ENCODE measurements around the gene PRR29.

DNA sequence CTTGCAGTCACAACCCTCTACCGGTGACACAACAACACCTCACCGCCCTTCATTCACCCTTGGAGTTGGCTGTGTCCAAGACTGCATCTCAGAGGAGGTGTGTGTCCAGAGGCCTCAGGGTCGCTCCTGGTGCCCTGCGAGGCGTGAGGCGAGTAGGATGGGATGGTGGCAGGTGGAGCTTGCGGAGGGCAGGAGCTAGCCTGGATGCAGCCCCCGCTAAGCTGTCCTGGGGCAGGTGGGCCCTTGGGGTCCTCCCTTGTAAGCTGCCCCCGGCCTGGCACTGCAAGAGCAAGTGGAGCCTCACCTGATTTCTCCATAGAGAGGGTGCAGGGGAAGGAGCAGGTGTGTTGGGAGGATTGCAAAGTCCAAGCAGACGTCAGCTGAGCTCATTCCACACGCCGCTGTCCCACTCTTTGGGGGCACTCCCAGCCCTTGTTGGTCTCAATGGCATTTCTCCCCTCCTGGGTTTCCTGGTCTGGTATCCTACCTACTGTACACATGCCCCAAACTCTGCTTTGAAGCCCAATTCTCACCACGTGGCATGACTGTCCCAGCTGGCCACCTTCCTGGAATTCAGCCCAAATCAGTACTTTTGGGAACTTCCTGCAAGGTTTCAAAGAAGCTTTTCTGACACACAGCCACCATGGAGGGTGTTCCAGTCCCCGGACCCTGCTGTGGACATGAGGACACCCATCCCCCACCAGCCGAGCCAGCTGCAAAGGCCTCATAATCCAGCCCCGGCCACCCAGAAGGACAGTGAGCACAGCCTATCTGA, 40.4 kb downstream of the PRR29 start:
- no peak for TF ChIP-seq EZH2 (IDR thresholded peaks at IDR 0.05)
- no peak for TF ChIP-seq POLR2AphosphoS5 (IDR thresholded peaks at IDR 0.05; ENCODE audit: borderline replicate concordance, low read depth, low read length)
- TF ChIP-seq FOXP2 (optimal IDR thresholded peaks at IDR 0.05; ENCODE audit: control extremely low read depth, extremely low read length, insufficient read depth): no peak

All from SK-N-MC (cell line).